BE2C (cell line): ENCODE data around the gene IRF7.
"Not testable (repeated sequence)": the region's sequence is repeated elsewhere in the genome, so short reads cannot be mapped to it uniquely, and the experiment has no call there.

Experiments used
- DNase-seq: peaks from one replicate; pipeline ENCODE4 v3.0.0-alpha.2; 2020
- H3K27me3 ChIP-seq: fragments of 250-450 bp; sonication (Bioruptor Pico); 2 replicates; pipeline ENCODE4 v1.5.1; 2020; ENCODE audit warnings: mild to moderate bottlenecking
- H3K36me3 ChIP-seq: fragments of 250-450 bp; sonication (Bioruptor Pico); 2 replicates; pipeline ENCODE4 v1.5.1; 2020; ENCODE audit warnings: mild to moderate bottlenecking
- H3K4me1 ChIP-seq: fragments of 250-450 bp; sonication (Bioruptor Pico); 2 replicates; pipeline ENCODE4 v1.5.1; 2020
- H3K4me3 ChIP-seq: 2 replicates; pipeline ENCODE4 v1.5.1; 2011; ENCODE audit warnings: low read depth, low read length
- H3K9me3 ChIP-seq: fragments of 250-450 bp; sonication (Bioruptor Pico); 2 replicates; pipeline ENCODE4 v1.5.1; 2020
- TF ChIP-seq, protein P1 (sequence below): IDR thresholded peaks from 2 replicates; pipeline ENCODE4 v1.5.1; 2012; ENCODE audit warnings: mild to moderate bottlenecking, low read depth, low read length

IRF7 gene

DNA sequence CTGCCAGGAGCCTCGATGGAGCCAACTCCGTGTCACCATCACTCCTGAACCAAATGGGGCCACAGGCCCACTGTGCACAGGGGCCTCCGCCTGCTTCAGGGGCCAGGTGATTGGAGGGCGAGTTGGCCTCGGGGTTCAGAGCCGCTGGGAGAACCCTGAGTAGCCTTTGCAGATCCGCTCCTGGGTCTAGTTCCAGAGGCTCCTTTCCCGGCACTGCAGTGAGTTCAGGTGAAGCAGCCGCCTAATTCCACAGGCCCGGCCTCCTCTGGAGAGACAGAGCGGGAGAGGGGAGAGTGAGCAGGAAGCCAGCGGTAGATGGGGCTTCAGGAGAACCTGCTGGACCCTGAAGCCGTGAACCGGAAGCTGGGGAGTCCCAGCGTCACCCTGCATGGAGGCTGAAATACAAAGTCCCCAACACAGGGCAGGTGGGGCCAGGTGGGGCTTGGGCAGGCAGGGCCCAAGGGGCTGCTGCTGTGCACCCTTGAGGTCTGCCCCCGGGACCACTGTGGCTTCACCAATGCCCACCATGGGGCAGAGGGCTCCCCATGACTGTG lies 43.9 kb upstream of the IRF7 start:
- Histone ChIP-seq H3K4me3 (no peak overlapping the region), H3K36me3 (no peaks in the 10 kb centered on the region; the same call in none of the 2 replicates), H3K9me3 (no peaks in the 10 kb centered on the region), H3K27me3 (no peaks in the 10 kb centered on the region), H3K4me1 (no peaks in the 10 kb centered on the region)
- TF ChIP-seq, protein P1, sequence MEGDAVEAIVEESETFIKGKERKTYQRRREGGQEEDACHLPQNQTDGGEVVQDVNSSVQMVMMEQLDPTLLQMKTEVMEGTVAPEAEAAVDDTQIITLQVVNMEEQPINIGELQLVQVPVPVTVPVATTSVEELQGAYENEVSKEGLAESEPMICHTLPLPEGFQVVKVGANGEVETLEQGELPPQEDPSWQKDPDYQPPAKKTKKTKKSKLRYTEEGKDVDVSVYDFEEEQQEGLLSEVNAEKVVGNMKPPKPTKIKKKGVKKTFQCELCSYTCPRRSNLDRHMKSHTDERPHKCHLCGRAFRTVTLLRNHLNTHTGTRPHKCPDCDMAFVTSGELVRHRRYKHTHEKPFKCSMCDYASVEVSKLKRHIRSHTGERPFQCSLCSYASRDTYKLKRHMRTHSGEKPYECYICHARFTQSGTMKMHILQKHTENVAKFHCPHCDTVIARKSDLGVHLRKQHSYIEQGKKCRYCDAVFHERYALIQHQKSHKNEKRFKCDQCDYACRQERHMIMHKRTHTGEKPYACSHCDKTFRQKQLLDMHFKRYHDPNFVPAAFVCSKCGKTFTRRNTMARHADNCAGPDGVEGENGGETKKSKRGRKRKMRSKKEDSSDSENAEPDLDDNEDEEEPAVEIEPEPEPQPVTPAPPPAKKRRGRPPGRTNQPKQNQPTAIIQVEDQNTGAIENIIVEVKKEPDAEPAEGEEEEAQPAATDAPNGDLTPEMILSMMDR: no peak
- DNase-seq: no peak

DNA sequence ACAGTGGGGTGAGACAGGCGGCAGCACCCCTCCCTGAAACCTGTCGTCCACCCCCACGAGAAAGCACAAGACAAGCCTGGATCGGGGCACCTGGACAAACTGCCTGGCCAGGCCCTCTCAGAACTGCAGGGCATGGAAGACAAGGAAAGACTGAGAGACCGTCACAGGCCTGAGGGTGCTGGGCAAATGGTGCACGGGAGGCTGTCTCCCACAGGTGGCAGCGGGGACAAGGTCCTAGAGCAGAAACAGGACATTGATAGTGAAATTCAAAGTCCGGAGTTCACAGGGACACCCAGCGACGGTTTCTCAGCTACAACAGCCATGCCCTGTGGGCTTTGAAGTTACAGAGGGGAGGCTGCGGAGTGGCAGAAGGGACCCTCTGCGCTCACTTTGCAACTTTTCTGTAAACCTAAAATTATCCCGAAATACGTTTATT lies 42.0 kb upstream of the IRF7 start:
- Histone ChIP-seq H3K4me1 (no peaks in the 10 kb centered on the region), H3K36me3 (no peaks in the 10 kb centered on the region; the same call in 1 of the 2 replicates), H3K4me3 (no peak overlapping the region), H3K27me3 (no peaks in the 10 kb centered on the region), H3K9me3 (no peaks in the 10 kb centered on the region)
- DNase-seq: no peak
- TF ChIP-seq, protein P1: no peak

DNA sequence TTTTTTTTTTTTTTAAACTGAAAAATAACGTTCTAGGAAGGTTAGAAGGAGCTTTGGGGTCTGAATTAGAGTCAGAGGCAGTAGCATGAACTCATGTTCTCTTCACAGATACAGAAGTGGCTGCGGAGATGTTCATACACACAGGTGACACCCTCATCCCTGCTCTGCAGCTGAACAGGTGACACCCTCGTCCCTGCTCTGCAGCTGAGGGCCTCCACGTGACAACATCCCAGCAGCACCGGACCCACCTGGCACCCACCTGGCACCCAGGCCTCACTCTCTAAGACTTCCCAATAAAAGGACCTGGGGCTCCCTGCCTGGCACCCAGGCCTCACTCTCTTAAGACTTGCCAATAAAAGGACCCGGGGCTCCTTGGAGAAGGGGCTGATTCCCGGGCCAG lies 41.1 kb upstream of the IRF7 start:
- no peaks in the 10 kb centered on the region for H3K9me3 ChIP-seq
- no peaks in the 10 kb centered on the region for H3K4me1 ChIP-seq
- DNase-seq: no peak
- TF ChIP-seq, protein P1: no peak
- no peaks in the 10 kb centered on the region for H3K36me3 ChIP-seq
- no peaks in the 10 kb centered on the region for H3K27me3 ChIP-seq
- H3K4me3 ChIP-seq: no peak overlapping the region

DNA sequence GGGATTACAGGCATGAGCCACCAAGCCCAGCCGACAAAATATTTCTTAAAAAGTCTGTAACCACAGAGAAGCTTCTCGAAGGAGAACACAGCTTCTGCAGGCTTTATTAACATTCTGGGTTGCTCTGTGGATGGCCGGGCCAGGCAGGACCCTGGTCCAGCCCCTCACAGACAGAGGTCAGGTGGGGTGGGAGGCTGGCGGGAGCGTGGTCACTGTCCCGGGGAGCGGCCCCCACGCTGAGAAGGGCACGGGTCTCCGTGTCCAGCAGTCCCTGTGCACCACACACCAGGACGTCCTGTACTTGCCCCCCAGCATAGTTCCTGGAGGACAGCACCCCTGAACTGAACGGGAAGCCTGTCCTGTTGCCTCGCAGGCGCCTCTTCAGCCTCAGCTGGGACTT lies 40.7 kb upstream of the IRF7 start:
- TF ChIP-seq, protein P1: no peak
- Histone ChIP-seq H3K4me3 (no peak overlapping the region), H3K9me3 (no peaks in the 10 kb centered on the region), H3K27me3 (no peaks in the 10 kb centered on the region), H3K4me1 (no peaks in the 10 kb centered on the region), H3K36me3 (no peaks in the 10 kb centered on the region)
- no peak for DNase-seq

DNA sequence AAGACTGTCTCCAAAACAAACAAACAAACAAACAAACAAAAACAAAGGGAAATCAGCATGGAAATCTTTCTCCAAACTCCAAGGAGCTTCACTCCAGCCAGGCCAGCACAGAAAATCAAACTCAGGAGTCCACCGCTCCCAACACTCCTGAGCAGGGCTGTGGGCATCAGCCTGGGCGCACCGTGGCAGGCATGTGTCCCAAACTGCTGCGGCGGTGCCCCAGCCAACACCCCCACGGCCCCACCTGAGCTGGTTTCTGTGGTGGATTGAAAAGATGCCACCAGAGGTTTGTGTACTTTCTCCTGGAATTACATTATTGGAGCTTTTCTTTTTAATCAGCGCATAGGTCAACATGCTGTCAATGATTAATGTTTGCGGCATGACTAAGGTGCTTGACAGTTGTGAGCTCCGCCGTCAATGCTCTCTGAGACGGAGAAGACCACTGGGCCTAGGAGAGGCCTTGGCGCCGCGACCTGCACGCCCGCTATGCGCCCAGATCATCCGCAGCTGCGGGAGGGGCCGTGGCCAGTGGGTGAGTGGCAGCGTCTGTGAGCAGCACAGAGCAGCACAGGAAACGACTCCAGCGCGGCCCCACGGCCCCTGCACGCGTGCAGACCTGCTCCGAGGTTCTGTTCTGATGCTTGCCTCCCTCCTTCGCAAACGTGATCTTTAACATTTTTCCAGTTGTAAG lies 39.4 kb upstream of the IRF7 start:
- TF ChIP-seq, protein P1: no peak

DNA sequence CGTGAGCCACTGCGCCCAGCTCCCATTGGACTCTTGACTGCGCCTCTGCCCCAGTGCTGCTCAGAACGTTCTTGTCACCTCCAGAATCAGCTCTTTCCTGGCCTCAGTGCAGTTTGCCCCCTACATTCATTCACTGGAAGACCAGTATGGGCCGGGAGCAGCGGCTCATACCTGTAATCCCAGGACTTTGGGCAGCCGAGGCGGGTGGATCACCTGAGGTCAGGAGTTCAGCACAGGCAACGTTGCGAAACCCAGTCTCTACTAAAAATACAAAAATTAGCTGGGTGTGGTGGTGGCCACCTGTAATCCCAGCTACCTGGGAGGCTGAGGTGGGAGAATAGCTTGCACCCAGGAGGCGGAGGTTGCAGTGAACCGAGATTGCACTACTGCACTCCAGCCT lies 38.7 kb upstream of the IRF7 start:
- H3K9me3 ChIP-seq, H3K27me3 ChIP-seq, H3K4me1 ChIP-seq, H3K4me3 ChIP-seq, DNase-seq, H3K36me3 ChIP-seq: not testable (repeated sequence)

More for the DNA sequence above, 39.4 kb upstream of the IRF7 start:
- DNase-seq: no peak
- no peak overlapping the region for H3K4me3 ChIP-seq
- H3K4me1 ChIP-seq: no peaks in the 10 kb centered on the region
- no peaks in the 10 kb centered on the region for H3K27me3 ChIP-seq
- no peaks in the 10 kb centered on the region for H3K36me3 ChIP-seq
- H3K9me3 ChIP-seq: no peaks in the 10 kb centered on the region
